Activated CD8-positive, alpha-beta memory T cell treated with anti-CD3 and anti-CD28 coated beads, Interleukin-2, amount 50 U/mL, for 1 hour (primary cell): Measurements from ENCODE around the gene PDK2.

ENCODE experiments used
- DNase-seq: peaks from one replicate; pipeline ENCODE4 v3.0.0-alpha.2; 2020; ENCODE audit errors: extremely low read depth

The PDK2 gene

GRCh38 chr17:50078430-50078829, 16.7 kb upstream of the PDK2 start:
- DNase-seq, result no peak

GRCh38 chr17:50079334-50080095, 15.6 kb upstream of the PDK2 start:
- DNase-seq, result no peak

GRCh38 chr17:50080096-50080480, 15.1 kb upstream of the PDK2 start:
- DNase-seq, result no peak

- DNase-seq, result no peak
Measured at GRCh38 chr17:50080827-50081226, 14.3 kb upstream of the PDK2 start.

- no peak for DNase-seq
Measured at GRCh38 chr17:50081757-50082156, 13.4 kb upstream of the PDK2 start.

- DNase-seq, result peak; percentile 16
Measured at GRCh38 chr17:50087246-50087911, 7.8 kb upstream of the PDK2 start.

GRCh38 chr17:50087912-50088405, 7.2 kb upstream of the PDK2 start:
- DNase-seq, result no peak

- no peak for DNase-seq
Measured at GRCh38 chr17:50088952-50089825, 6.0 kb upstream of the PDK2 start.

- DNase-seq, result no peak
Measured at GRCh38 chr17:50090071-50090470, 5.1 kb upstream of the PDK2 start.

GRCh38 chr17:50090971-50091917, 3.9 kb upstream of the PDK2 start:
- no peak for DNase-seq

GRCh38 chr17:50091918-50092285, 3.2 kb upstream of the PDK2 start:
- DNase-seq, result no peak

- no peak for DNase-seq
Measured at GRCh38 chr17:50093246-50093645, 1.9 kb upstream of the PDK2 start.

GRCh38 chr17:50093807-50094206, 1.3 kb upstream of the PDK2 start:
- no peak for DNase-seq

- peak; percentile 55 for DNase-seq
Measured at GRCh38 chr17:50094243-50094752, 853 bp upstream of the PDK2 start.

GRCh38 chr17:50095626-50096037, 481 bp downstream of the PDK2 start:
- DNase-seq, result no peak

- no peak for DNase-seq
Measured at GRCh38 chr17:50096092-50096491, 941 bp downstream of the PDK2 start.

- no peak for DNase-seq
Measured at GRCh38 chr17:50096758-50097157, 1.6 kb downstream of the PDK2 start.

GRCh38 chr17:50097455-50097854, 2.3 kb downstream of the PDK2 start:
- no peak for DNase-seq

GRCh38 chr17:50097926-50098325, 2.8 kb downstream of the PDK2 start:
- DNase-seq, result no peak

GRCh38 chr17:50098583-50098982, 3.4 kb downstream of the PDK2 start:
- DNase-seq, result no peak

- no peak for DNase-seq
Measured at GRCh38 chr17:50099003-50099402, 3.9 kb downstream of the PDK2 start.
